ENCODE results near the gene DNAH11. TPM values are rescaled to one million over a fixed set of nuclear protein-coding genes. Genes with fewer than 3 reads are reported as not detected.
A peak's percentile ranks its signal among the peaks of the same experiment; 100 is the strongest.

Gene DNAH11
- total and polyA plus RNA-seq, 11 donors, result 0.04 to 0.98 (median 0.23) TPM

DNA sequence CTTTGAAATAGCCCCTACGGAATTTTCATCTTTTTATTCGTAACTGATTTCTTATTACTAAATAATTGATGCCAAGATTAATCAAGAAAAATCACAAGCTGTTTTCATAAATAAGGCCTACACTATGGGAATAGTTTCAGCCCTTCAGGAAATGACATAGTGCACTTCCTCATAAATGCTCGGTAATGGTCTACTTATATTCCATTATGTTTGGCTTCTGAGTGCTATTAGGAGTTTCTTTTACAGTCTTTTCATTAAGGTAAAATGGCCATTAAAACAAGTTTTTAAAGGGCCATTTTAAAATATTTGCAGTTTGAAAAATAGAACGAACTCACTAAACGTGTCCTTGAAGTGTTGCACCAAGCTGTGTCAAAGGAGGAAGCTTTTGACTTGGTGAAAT, 174.5 kb downstream of the DNAH11 start:
- ATAC-seq, result no peak
- Histone ChIP-seq H3K27me3 (no peaks in the 10 kb centered on the region), H3K27ac (no peak overlapping the region), H3K4me1 (peaks cover 0 to 5% (median 0%) of the 10 kb centered on the region in 12 donors), H3K9me3 (no peaks in the 10 kb centered on the region), H3K36me3 (no peaks in the 10 kb centered on the region), H3K4me3 (no peak overlapping the region)
- TF ChIP-seq, protein P1, sequence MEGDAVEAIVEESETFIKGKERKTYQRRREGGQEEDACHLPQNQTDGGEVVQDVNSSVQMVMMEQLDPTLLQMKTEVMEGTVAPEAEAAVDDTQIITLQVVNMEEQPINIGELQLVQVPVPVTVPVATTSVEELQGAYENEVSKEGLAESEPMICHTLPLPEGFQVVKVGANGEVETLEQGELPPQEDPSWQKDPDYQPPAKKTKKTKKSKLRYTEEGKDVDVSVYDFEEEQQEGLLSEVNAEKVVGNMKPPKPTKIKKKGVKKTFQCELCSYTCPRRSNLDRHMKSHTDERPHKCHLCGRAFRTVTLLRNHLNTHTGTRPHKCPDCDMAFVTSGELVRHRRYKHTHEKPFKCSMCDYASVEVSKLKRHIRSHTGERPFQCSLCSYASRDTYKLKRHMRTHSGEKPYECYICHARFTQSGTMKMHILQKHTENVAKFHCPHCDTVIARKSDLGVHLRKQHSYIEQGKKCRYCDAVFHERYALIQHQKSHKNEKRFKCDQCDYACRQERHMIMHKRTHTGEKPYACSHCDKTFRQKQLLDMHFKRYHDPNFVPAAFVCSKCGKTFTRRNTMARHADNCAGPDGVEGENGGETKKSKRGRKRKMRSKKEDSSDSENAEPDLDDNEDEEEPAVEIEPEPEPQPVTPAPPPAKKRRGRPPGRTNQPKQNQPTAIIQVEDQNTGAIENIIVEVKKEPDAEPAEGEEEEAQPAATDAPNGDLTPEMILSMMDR (IDR thresholded peaks at IDR 0.05), result no peak
- no peak for TF ChIP-seq POLR2A (IDR thresholded peaks at IDR 0.05)
- 81 to 87% (median 83%) methylated on average over 5 of the region's 5 CpGs for WGBS, 4 donors
- DNase-seq, result no peak
- intact Hi-C loops (cut with DNase I), result no loop called here

GRCh38 chr7:21718391-21718790, 175.6 kb downstream of the DNAH11 start:
- H3K36me3 ChIP-seq, result no peaks in the 10 kb centered on the region
- no peak overlapping the region for H3K27ac ChIP-seq
- TF ChIP-seq, protein P1 (IDR thresholded peaks at IDR 0.05), result no peak
- TF ChIP-seq POLR2A (IDR thresholded peaks at IDR 0.05), result no peak
- H3K27me3 ChIP-seq, result no peaks in the 10 kb centered on the region
- ATAC-seq (no peak), DNase-seq (no peak)
- no peak overlapping the region for H3K4me3 ChIP-seq
- intact Hi-C loops (cut with DNase I), result no loop called here
- peaks cover 0 to 5% (median 0%) of the 10 kb centered on the region in 12 donors for H3K4me1 ChIP-seq
- no peaks in the 10 kb centered on the region for H3K9me3 ChIP-seq

GRCh38 chr7:21719846-21720245, 177.0 kb downstream of the DNAH11 start:
- DNase-seq (no peak), ATAC-seq (peak in 2 of 4 donors; percentile 12 to 34)
- intact Hi-C loops (cut with DNase I), result no loop called here
- 48 to 63% (median 58%) methylated on average over 10 of the region's 10 CpGs for WGBS, 4 donors
- peaks cover 0 to 5% (median 0%) of the 10 kb centered on the region in 12 donors for H3K4me1 ChIP-seq
- no peak overlapping the region for H3K4me3 ChIP-seq
- H3K27ac ChIP-seq, result no peak overlapping the region
- TF ChIP-seq, protein P1 (IDR thresholded peaks at IDR 0.05), result no peak
- TF ChIP-seq POLR2A (IDR thresholded peaks at IDR 0.05), result no peak
- no peaks in the 10 kb centered on the region for H3K36me3 ChIP-seq
- H3K27me3 ChIP-seq, result no peaks in the 10 kb centered on the region
- no peaks in the 10 kb centered on the region for H3K9me3 ChIP-seq

GRCh38 chr7:21722371-21722770, 179.5 kb downstream of the DNAH11 start:
- Histone ChIP-seq H3K27me3 (no peaks in the 10 kb centered on the region), H3K36me3 (no peaks in the 10 kb centered on the region), H3K27ac (no peak overlapping the region), H3K4me3 (no peak overlapping the region), H3K9me3 (no peaks in the 10 kb centered on the region), H3K4me1 (peaks cover 0 to 5% (median 0%) of the 10 kb centered on the region in 12 donors)
- intact Hi-C loops (cut with DNase I), result no loop called here
- 85 to 91% (median 88%) methylated on average over 4 of the region's 4 CpGs for WGBS, 4 donors
- no peak for TF ChIP-seq POLR2A (IDR thresholded peaks at IDR 0.05)
- TF ChIP-seq, protein P1 (IDR thresholded peaks at IDR 0.05), result peak in 3 of 12 donors; percentile 14 to 39 (median 39)
- no peak for ATAC-seq
- no peak for DNase-seq
